ENCODE measurements around the gene NISCH.
A peak's percentile ranks its signal among the peaks of the same experiment; 100 is the strongest.

The NISCH gene

GRCh38 chr3:52453496-52454249 lies 1.7 kb upstream of the NISCH start, which contains the start of gene TNNC1:
Gene TNNC1, minus strand, starts transcription at chr3:52454041. Its CDS starts 26 bp downstream, at chr3:52454015.
- TF ChIP-seq ZBTB7A (IDR thresholded peaks at IDR 0.05; ENCODE audit: low read depth) (peak; percentile 57; the same call in 1 of the 2 replicates), EGR1 (IDR thresholded peaks at IDR 0.05) (no peak), CEBPB (IDR thresholded peaks at IDR 0.05) (no peak), TEAD4 (IDR thresholded peaks at IDR 0.05) (peak; percentile 72)
- TF ChIP-seq, protein P1, sequence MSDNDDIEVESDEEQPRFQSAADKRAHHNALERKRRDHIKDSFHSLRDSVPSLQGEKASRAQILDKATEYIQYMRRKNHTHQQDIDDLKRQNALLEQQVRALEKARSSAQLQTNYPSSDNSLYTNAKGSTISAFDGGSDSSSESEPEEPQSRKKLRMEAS (IDR thresholded peaks at IDR 0.05): no peak

GRCh38 chr3:52454250-52454937 lies 1.0 kb upstream of the NISCH start:
- TF ChIP-seq RAD21 (IDR thresholded peaks at IDR 0.05; ENCODE audit: low read depth): no peak
- TF ChIP-seq, protein P2, sequence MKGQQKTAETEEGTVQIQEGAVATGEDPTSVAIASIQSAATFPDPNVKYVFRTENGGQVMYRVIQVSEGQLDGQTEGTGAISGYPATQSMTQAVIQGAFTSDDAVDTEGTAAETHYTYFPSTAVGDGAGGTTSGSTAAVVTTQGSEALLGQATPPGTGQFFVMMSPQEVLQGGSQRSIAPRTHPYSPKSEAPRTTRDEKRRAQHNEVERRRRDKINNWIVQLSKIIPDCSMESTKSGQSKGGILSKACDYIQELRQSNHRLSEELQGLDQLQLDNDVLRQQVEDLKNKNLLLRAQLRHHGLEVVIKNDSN (IDR thresholded peaks at IDR 0.05): no peak
- TF ChIP-seq NFIC (IDR thresholded peaks at IDR 0.05): peak; percentile 66

GRCh38 chr3:52454938-52455282 lies 494 bp upstream of the NISCH start:
- TF ChIP-seq TCF12 (IDR thresholded peaks at IDR 0.05; ENCODE audit: low read depth) (no peak), RAD21 (IDR thresholded peaks at IDR 0.05; ENCODE audit: low read depth) (no peak), ZBTB7A (IDR thresholded peaks at IDR 0.05; ENCODE audit: low read depth) (no peak), TAF1 (IDR thresholded peaks at IDR 0.05; ENCODE audit: low read depth) (no peak), TEAD4 (IDR thresholded peaks at IDR 0.05) (no peak), FOXM1 (IDR thresholded peaks at IDR 0.05; ENCODE audit: borderline replicate concordance, low read depth) (no peak), NFIC (IDR thresholded peaks at IDR 0.05) (no peak), EP300 (IDR thresholded peaks at IDR 0.05; ENCODE audit: borderline replicate concordance) (no peak), YY1 (IDR thresholded peaks at IDR 0.05; ENCODE audit: low read depth) (no peak), CREB1 (IDR thresholded peaks at IDR 0.05; ENCODE audit: low read depth) (no peak), CEBPB (IDR thresholded peaks at IDR 0.05) (no peak), EGR1 (IDR thresholded peaks at IDR 0.05) (no peak)
- TF ChIP-seq, protein P2 (IDR thresholded peaks at IDR 0.05): no peak
- TF ChIP-seq, protein P1 (IDR thresholded peaks at IDR 0.05): no peak
- TF ChIP-seq, protein P3, sequence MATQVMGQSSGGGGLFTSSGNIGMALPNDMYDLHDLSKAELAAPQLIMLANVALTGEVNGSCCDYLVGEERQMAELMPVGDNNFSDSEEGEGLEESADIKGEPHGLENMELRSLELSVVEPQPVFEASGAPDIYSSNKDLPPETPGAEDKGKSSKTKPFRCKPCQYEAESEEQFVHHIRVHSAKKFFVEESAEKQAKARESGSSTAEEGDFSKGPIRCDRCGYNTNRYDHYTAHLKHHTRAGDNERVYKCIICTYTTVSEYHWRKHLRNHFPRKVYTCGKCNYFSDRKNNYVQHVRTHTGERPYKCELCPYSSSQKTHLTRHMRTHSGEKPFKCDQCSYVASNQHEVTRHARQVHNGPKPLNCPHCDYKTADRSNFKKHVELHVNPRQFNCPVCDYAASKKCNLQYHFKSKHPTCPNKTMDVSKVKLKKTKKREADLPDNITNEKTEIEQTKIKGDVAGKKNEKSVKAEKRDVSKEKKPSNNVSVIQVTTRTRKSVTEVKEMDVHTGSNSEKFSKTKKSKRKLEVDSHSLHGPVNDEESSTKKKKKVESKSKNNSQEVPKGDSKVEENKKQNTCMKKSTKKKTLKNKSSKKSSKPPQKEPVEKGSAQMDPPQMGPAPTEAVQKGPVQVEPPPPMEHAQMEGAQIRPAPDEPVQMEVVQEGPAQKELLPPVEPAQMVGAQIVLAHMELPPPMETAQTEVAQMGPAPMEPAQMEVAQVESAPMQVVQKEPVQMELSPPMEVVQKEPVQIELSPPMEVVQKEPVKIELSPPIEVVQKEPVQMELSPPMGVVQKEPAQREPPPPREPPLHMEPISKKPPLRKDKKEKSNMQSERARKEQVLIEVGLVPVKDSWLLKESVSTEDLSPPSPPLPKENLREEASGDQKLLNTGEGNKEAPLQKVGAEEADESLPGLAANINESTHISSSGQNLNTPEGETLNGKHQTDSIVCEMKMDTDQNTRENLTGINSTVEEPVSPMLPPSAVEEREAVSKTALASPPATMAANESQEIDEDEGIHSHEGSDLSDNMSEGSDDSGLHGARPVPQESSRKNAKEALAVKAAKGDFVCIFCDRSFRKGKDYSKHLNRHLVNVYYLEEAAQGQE (IDR thresholded peaks at IDR 0.05; ENCODE audit: low read depth): no peak

DNA sequence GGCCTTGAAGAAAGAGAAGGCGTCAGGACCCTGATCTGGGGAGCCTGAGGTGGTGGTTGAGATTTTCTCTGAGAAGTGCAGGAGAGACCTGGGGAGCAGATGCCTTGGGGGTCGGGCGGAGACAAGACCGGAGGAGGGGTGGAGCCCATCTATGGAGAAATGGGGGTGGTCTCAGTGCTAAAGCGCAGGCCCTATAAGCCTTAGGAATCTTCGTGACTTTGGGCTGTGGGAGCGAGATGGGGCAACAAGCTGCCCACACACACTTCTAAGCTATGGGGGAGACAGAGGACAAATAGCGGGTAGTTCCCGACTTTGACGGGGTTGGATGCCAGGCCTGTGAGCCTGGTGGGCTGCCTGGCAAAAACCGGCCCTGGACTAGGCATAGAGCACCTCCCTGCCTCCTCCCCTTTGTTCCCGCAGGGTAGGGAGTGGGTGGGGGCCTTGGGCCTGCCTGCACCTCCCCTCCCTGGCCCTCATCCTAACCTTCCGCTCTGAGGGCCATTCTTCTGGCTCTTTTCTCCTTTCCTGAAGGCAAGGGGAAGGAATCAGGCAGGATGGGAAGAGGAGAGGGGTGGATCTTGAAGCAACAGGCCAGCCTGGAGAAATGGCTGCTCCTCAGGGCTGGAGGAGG lies 880 bp downstream of the NISCH start:
- TF ChIP-seq RAD21 (IDR thresholded peaks at IDR 0.05; ENCODE audit: low read depth) (no peak), ZBTB7A (IDR thresholded peaks at IDR 0.05; ENCODE audit: low read depth) (peak; percentile 9; the same call in 1 of the 2 replicates), EGR1 (IDR thresholded peaks at IDR 0.05) (no peak), TEAD4 (IDR thresholded peaks at IDR 0.05) (no peak)
- TF ChIP-seq, protein P3 (IDR thresholded peaks at IDR 0.05; ENCODE audit: low read depth): no peak

GRCh38 chr3:52456800-52457183 lies 1.4 kb downstream of the NISCH start:
- no peak for TF ChIP-seq NFIC (IDR thresholded peaks at IDR 0.05)
- TF ChIP-seq ZBTB7A (IDR thresholded peaks at IDR 0.05; ENCODE audit: low read depth): no peak
- TF ChIP-seq, protein P2 (IDR thresholded peaks at IDR 0.05): no peak
- no peak for TF ChIP-seq FOXM1 (IDR thresholded peaks at IDR 0.05; ENCODE audit: borderline replicate concordance, low read depth)
- TF ChIP-seq TAF1 (IDR thresholded peaks at IDR 0.05; ENCODE audit: low read depth): no peak
- no peak for TF ChIP-seq RAD21 (IDR thresholded peaks at IDR 0.05; ENCODE audit: low read depth)
- TF ChIP-seq CREB1 (IDR thresholded peaks at IDR 0.05; ENCODE audit: low read depth): no peak
- TF ChIP-seq EGR1 (IDR thresholded peaks at IDR 0.05): no peak
- TF ChIP-seq, protein P1 (IDR thresholded peaks at IDR 0.05): no peak
- TF ChIP-seq TCF12 (IDR thresholded peaks at IDR 0.05; ENCODE audit: low read depth): no peak
- TF ChIP-seq, protein P3 (IDR thresholded peaks at IDR 0.05; ENCODE audit: low read depth): no peak
- TF ChIP-seq EP300 (IDR thresholded peaks at IDR 0.05; ENCODE audit: borderline replicate concordance): no peak
- no peak for TF ChIP-seq TEAD4 (IDR thresholded peaks at IDR 0.05)
- TF ChIP-seq YY1 (IDR thresholded peaks at IDR 0.05; ENCODE audit: low read depth): no peak
- TF ChIP-seq CEBPB (IDR thresholded peaks at IDR 0.05): no peak

All from Ishikawa (cell line).